PC-9 (cell line): Measurements from ENCODE around the gene TTC28. TPM values are rescaled to one million over a fixed set of nuclear protein-coding genes. Genes with fewer than 3 reads are reported as not detected.

Experiments
- BruUV-seq: library from RNA; stranded (reverse); fragments of 400-500 nt; replicated peaks from 2 replicates; lab custom pipeline; 2021; lab: Mats Ljungman, UMichigan
- CTCF ChIA-PET: fragments of 300-600 bp; sonication (Branson Sonifier 250); formaldehyde crosslinking; loops from one replicate; lab custom pipeline; 2022; ENCODE audit warnings: antibody characterized with exemption; lab: Charles Lee
- POLR2A ChIA-PET: fragments of 300-600 bp; sonication (Branson Sonifier 250); formaldehyde crosslinking; loops from one replicate; lab custom pipeline; 2022; ENCODE audit warnings: antibody characterized with exemption; ENCODE audit not compliant: unreplicated experiment; lab: Charles Lee
- DNase-seq, 2 experiments: peaks; one replicate each; pipeline versions ENCODE4 v3.0.0 to v3.0.0-alpha.2; 2015 to 2022; ENCODE audit warnings: mixed read lengths in 1 of 2
- H2AFZ ChIP-seq: fragments of 200-600 bp; sonication (generic); 2 replicates; pipeline ENCODE4 v1.8.1; 2017; ENCODE audit warnings: antibody characterized with exemption
- H3F3A ChIP-seq: fragments of 200-600 bp; sonication (generic); 2 replicates; pipeline ENCODE4 v1.8.1; 2017; ENCODE audit warnings: antibody characterized with exemption, mild to moderate bottlenecking, low read depth; ENCODE audit not compliant: insufficient read depth
- H3K27ac ChIP-seq: fragments of 200-600 bp; sonication (generic); 2 replicates; pipeline ENCODE4 v1.6.1; 2016; ENCODE audit warnings: mixed run types
- H3K27me3 ChIP-seq: fragments of 200-600 bp; sonication (generic); 2 replicates; pipeline ENCODE4 v1.6.1; 2016; ENCODE audit warnings: low read depth, mixed run types; ENCODE audit not compliant: insufficient read depth
- H3K36me3 ChIP-seq: fragments of 200-600 bp; sonication (generic); 2 replicates; pipeline ENCODE4 v1.6.1; 2016; ENCODE audit warnings: low read depth, mixed run types
- H3K4me1 ChIP-seq: fragments of 200-600 bp; sonication (generic); replicated peaks from 2 replicates; pipeline ENCODE4 v1.6.1; 2016; ENCODE audit warnings: mixed run types; ENCODE audit not compliant: insufficient read depth
- H3K4me2 ChIP-seq: fragments of 200-600 bp; sonication (generic); 2 replicates; pipeline ENCODE4 v1.6.1; 2017; ENCODE audit warnings: mixed run types
- H3K4me3 ChIP-seq: fragments of 200-600 bp; sonication (generic); 2 replicates; pipeline ENCODE4 v1.6.1; 2016; ENCODE audit warnings: mixed run types
- H3K79me2 ChIP-seq: fragments of 200-600 bp; sonication (generic); 2 replicates; pipeline ENCODE4 v1.6.1; 2017; ENCODE audit warnings: low read depth, mixed run types
- H3K9me2 ChIP-seq: fragments of 200-600 bp; sonication (generic); 2 replicates; pipeline ENCODE4 v1.8.1; 2017; ENCODE audit warnings: mild to moderate bottlenecking; ENCODE audit not compliant: insufficient read depth
- H3K9me3 ChIP-seq: fragments of 200-600 bp; sonication (generic); 2 replicates; pipeline ENCODE4 v1.8.1; 2016; ENCODE audit warnings: low read depth; ENCODE audit not compliant: insufficient read depth
- H4K20me1 ChIP-seq: fragments of 200-600 bp; sonication (generic); 2 replicates; pipeline ENCODE4 v1.8.1; 2017; ENCODE audit not compliant: insufficient read depth
- CTCF ChIP-seq: fragments of 200-600 bp; sonication (generic); conservative IDR thresholded peaks from 2 replicates; pipeline ENCODE4 v1.6.1; 2017; ENCODE audit warnings: mixed run types, antibody characterized with exemption, mild to moderate bottlenecking, moderate library complexity
- EZH2 ChIP-seq: fragments of 200-600 bp; sonication (generic); IDR thresholded peaks from 2 replicates; pipeline ENCODE4 v1.8.0; 2017; ENCODE audit warnings: antibody characterized with exemption, low read depth
- intact Hi-C: fragments of 100-400 bp; cut with micrococcal nuclease; formaldehyde crosslinking; loops from one replicate; pipeline ENCODE4 v1.10.0; 2022; ENCODE audit not compliant: unreplicated experiment
- total RNA-seq: library from RNA; stranded (reverse); gene quantifications from 2 replicates; pipeline ENCODE4 v1.2.3, GENCODE V29; 2021

The TTC28 gene
- total RNA-seq, 1 experiment from 2014 or later = 6.7 TPM

DNA sequence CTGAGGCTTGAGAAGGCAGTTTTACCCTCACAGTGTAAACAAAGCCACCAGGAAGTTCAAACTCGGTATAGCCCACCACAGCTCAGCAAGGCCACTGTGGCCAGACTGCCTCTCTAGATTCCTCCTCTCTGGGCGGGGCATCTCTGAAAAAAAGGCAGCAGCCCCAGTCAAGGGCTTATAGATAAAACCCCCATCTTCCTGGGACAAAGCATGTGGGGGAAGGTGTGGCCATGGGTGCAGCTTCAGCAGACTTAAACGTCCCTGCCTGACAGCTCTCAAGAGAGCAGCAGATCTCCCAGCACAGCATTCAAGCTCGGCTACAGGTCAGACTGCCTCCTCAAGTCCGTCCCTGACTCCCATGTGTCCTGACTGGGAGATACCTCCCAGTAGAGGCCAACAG lies 69.7 kb downstream of the TTC28 start:
- Histone ChIP-seq H3K9me2 (no peaks in the 10 kb centered on the region), H3K4me2 (no peak overlapping the region), H3K79me2 (no peaks in the 10 kb centered on the region), H3F3A (no peaks in the 10 kb centered on the region), H3K9me3 (no peaks in the 10 kb centered on the region), H3K4me3 (no peak overlapping the region), H4K20me1 (no peaks in the 10 kb centered on the region), H3K4me1 (no peaks in the 10 kb centered on the region), H3K27ac (no peak overlapping the region), H2AFZ (no peak overlapping the region), H3K27me3 (no peaks in the 10 kb centered on the region), H3K36me3 (no peaks in the 10 kb centered on the region)
- BruUV-seq = no TSS peak
- ChIA-PET POLR2A (no interaction called here), CTCF (no interaction called here)
- DNase-seq = no peak
- TF ChIP-seq CTCF = no peak
- no peak for TF ChIP-seq EZH2
- intact Hi-C loops = loop anchor here (10.0 kb wide), 1 partner anchor 545 kb away; no protein-coding TSS in a partner anchor

DNA sequence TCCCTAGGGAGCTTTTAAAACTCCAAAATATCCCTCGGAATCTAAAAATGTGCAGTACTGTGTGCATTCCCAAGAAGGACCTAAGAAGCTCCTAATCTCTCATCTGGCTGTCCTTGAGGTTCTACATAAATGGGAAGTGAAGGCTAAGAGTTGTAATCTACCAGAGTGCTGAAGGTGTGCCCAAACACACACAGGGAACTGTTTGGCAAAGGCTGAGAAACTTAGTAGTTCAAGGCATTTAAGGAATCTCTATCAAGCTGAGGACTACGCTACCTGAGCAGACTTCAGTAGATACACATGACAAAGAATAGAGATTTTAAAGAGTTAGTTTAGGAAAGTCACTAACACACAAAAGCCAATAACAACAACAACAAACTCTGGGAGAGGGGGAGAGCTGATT lies 71.1 kb downstream of the TTC28 start:
- POLR2A ChIA-PET = no interaction called here
- no peak for DNase-seq
- Histone ChIP-seq H3K9me3 (no peaks in the 10 kb centered on the region), H3K9me2 (no peaks in the 10 kb centered on the region), H3K27me3 (no peaks in the 10 kb centered on the region), H4K20me1 (no peaks in the 10 kb centered on the region), H3K79me2 (no peaks in the 10 kb centered on the region), H2AFZ (no peak overlapping the region), H3K36me3 (no peaks in the 10 kb centered on the region), H3K4me3 (no peak overlapping the region), H3K4me1 (no peaks in the 10 kb centered on the region), H3K27ac (no peak overlapping the region), H3K4me2 (no peak overlapping the region), H3F3A (no peaks in the 10 kb centered on the region)
- BruUV-seq = no TSS peak
- TF ChIP-seq EZH2 (no peak), CTCF (no peak)
- CTCF ChIA-PET = interaction anchor here (0.6 kb wide), 1 partner anchor 173 kb away, joined by 3 read pairs; no protein-coding TSS in a partner anchor
- intact Hi-C loops = loop anchor here (10.0 kb wide), 1 partner anchor 546 kb away; no protein-coding TSS in a partner anchor

- H3K9me2 ChIP-seq = no peaks in the 10 kb centered on the region
- no peaks in the 10 kb centered on the region for H3K27me3 ChIP-seq
- no peak for TF ChIP-seq EZH2
- no peak for TF ChIP-seq CTCF
- no peaks in the 10 kb centered on the region for H3F3A ChIP-seq
- BruUV-seq = no TSS peak
- CTCF ChIA-PET = interaction anchor here (0.6 kb wide), 1 partner anchor 174 kb away, joined by 3 read pairs; no protein-coding TSS in a partner anchor
- no peak overlapping the region for H2AFZ ChIP-seq
- no peaks in the 10 kb centered on the region for H4K20me1 ChIP-seq
- no peak overlapping the region for H3K27ac ChIP-seq
- no peak for DNase-seq
- H3K4me1 ChIP-seq = no peaks in the 10 kb centered on the region
- intact Hi-C loops = loop anchor here (10.0 kb wide), 1 partner anchor 547 kb away; no protein-coding TSS in a partner anchor
- no peaks in the 10 kb centered on the region for H3K36me3 ChIP-seq
- POLR2A ChIA-PET = interaction anchor here (0.5 kb wide), 1 partner anchor 47 kb away, joined by 15 read pairs; no protein-coding TSS in a partner anchor
- no peaks in the 10 kb centered on the region for H3K79me2 ChIP-seq
- H3K9me3 ChIP-seq = no peaks in the 10 kb centered on the region
- no peak overlapping the region for H3K4me2 ChIP-seq
- no peak overlapping the region for H3K4me3 ChIP-seq
Measured at GRCh38 chr22:28607795-28608194, 71.8 kb downstream of the TTC28 start.
